ENCODE measurements around the gene UST. TPM values are rescaled to one million over a fixed set of nuclear protein-coding genes. Genes with fewer than 3 reads are reported as not detected.

Gene UST
- total and polyA plus RNA-seq, 2 donors (not counting 1 experiment from before 2014, with no cell fraction given), result 7.3 to 16.9 TPM

DNA sequence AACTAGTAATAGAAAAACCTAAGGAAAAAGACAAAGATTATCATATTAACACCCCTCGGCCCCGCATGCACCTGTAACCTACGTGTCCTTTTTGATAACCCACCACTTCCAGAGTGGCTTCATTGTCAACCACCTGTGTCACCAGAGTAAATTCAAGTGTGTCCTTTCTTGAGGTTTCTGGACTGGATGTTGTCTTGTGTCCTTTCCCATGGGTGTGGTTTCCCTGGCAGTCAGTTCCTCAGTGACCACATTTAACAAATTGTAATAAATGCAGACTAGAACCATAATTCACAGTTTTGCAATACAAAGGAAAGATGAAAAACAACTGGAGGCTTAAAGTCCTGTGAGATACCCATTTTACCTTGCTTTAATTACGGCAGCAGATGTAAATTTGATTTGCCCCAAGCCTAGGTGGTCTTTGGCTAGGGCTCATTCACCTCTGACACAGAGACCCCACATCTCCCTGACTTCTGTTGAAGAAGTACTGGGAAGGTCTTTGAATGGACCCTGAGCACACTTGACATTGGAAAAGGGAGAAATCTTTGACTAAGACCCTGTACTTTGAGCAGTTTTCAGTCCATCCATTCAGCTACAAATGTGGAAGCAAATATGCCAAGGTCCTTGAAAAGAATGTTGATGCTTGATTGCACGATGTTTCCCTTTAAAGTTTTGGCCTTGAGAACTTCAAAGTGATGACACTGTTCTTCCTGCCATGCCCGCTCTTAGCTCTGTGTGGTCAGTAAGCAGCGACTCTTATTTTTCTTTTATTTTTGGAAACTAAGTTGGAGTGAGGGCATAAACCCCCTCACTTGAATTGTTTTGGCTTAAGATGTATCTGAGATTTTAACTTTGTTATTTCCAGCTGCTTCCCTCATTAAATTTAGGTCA lies 232.4 kb downstream of the UST start:
- H3K4me3 Mint-ChIP-seq, result no peak overlapping the region
- no peaks in the 10 kb centered on the region for H3K27me3 ChIP-seq (replicated peaks in 1 of 4; ENCODE audit: control extremely low read depth in 1 of 4, control insufficient read depth in 3 of 4, insufficient read depth in 4 of 4, low read length in 3 of 4)
- POLR2A ChIA-PET, result no interaction called here

DNA sequence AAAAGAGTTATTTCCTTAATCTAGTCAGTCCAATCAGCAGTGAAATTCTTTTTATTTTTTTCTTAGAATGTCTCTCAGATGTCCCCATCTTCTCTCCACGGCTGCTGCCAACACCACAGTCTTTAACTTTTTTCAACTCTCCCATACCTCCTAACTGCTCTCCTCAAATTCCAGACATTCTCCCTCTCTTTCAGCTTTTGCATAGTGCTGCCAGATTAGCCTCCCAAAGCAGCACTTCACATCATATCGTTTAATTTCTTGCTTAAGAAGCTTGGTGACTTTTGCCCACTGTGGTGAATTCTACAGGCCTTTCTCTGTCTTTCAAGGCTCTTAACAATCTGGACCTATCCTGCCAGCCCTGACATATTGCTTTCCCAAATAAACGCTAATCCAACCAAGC lies 233.4 kb downstream of the UST start:
- Mint-ChIP-seq H3K27me3 (no peaks in the 10 kb centered on the region), H3K4me3 (no peak overlapping the region), H3K9me3 (ENCODE audit: insufficient read depth) (no peaks in the 10 kb centered on the region), H3K27ac (no peak overlapping the region), H3K4me1 (peaks cover 2% of the 10 kb centered on the region)
- ATAC-seq (ENCODE audit: low read depth), result no peak
- Histone ChIP-seq H3K9me3 (ENCODE audit: control extremely low read depth in 1 of 3, control insufficient read depth in 2 of 3, insufficient read depth in 1 of 3, low read length in 2 of 3) (no peaks in the 10 kb centered on the region), H3K9ac (ENCODE audit: low read length) (no peak overlapping the region), H3K4me2 (replicated peaks; ENCODE audit: low read depth, low read length, poor library complexity, severe bottlenecking) (no peak overlapping the region), H3K4me3 (ENCODE audit: control extremely low read depth in 1 of 5, extremely low read depth in 1 of 5, insufficient read depth in 1 of 5, low read depth in 2 of 5, low read length in 4 of 5) (no peak overlapping the region), H2AFZ (ENCODE audit: insufficient read depth, low read depth, low read length, poor library complexity, severe bottlenecking) (no peak overlapping the region), H3K27me3 (replicated peaks in 1 of 4; ENCODE audit: control extremely low read depth in 1 of 4, control insufficient read depth in 3 of 4, insufficient read depth in 4 of 4, low read length in 3 of 4) (no peaks in the 10 kb centered on the region), H3K79me2 (ENCODE audit: control insufficient read depth, insufficient read depth, low read length) (no peaks in the 10 kb centered on the region), H4K20me1 (ENCODE audit: control insufficient read depth, insufficient read depth, low read length, poor library complexity, severe bottlenecking) (no peaks in the 10 kb centered on the region), H3K27ac (ENCODE audit: low read length in 2 of 2) (no peak overlapping the region), H3K4me1 (ENCODE audit: control insufficient read depth in 2 of 2, insufficient read depth in 2 of 2, low read length in 2 of 2) (no peaks in the 10 kb centered on the region), H3K36me3 (replicated peaks in 1 of 2; ENCODE audit: control extremely low read depth in 1 of 2, control insufficient read depth in 1 of 2, extremely low read depth in 1 of 2, insufficient read depth in 2 of 2, low read length in 1 of 2) (peaks cover under 1 to 3% of the 10 kb centered on the region in 2 experiments)
- TF ChIP-seq, protein P1, sequence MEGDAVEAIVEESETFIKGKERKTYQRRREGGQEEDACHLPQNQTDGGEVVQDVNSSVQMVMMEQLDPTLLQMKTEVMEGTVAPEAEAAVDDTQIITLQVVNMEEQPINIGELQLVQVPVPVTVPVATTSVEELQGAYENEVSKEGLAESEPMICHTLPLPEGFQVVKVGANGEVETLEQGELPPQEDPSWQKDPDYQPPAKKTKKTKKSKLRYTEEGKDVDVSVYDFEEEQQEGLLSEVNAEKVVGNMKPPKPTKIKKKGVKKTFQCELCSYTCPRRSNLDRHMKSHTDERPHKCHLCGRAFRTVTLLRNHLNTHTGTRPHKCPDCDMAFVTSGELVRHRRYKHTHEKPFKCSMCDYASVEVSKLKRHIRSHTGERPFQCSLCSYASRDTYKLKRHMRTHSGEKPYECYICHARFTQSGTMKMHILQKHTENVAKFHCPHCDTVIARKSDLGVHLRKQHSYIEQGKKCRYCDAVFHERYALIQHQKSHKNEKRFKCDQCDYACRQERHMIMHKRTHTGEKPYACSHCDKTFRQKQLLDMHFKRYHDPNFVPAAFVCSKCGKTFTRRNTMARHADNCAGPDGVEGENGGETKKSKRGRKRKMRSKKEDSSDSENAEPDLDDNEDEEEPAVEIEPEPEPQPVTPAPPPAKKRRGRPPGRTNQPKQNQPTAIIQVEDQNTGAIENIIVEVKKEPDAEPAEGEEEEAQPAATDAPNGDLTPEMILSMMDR (IDR thresholded peaks at IDR 0.05), result no peak
- no peak for TF ChIP-seq EZH2 (IDR thresholded peaks at IDR 0.05; ENCODE audit: borderline replicate concordance, insufficient read depth, low read depth, low read length, poor library complexity, severe bottlenecking)
- CTCF ChIA-PET, result no interaction called here
- no peak for DNase-seq
- intact Hi-C loops (cut with micrococcal nuclease), result no loop called here
- 100% methylated on average over 3 of the region's 3 CpGs for WGBS (ENCODE audit: insufficient coverage)
- POLR2A ChIA-PET, result no interaction called here

More for the DNA sequence above, 232.4 kb downstream of the UST start:
- no peak for TF ChIP-seq EZH2 (IDR thresholded peaks at IDR 0.05; ENCODE audit: borderline replicate concordance, insufficient read depth, low read depth, low read length, poor library complexity, severe bottlenecking)
- TF ChIP-seq, protein P1 (IDR thresholded peaks at IDR 0.05), result no peak
- Histone ChIP-seq H3K9ac (ENCODE audit: low read length) (no peak overlapping the region), H3K27ac (ENCODE audit: low read length in 2 of 2) (no peak overlapping the region), H3K36me3 (replicated peaks in 1 of 2; ENCODE audit: control extremely low read depth in 1 of 2, control insufficient read depth in 1 of 2, extremely low read depth in 1 of 2, insufficient read depth in 2 of 2, low read length in 1 of 2) (peaks cover 2 to 3% of the 10 kb centered on the region in 2 experiments), H3K4me2 (replicated peaks; ENCODE audit: low read depth, low read length, poor library complexity, severe bottlenecking) (no peak overlapping the region), H2AFZ (ENCODE audit: insufficient read depth, low read depth, low read length, poor library complexity, severe bottlenecking) (no peak overlapping the region), H3K79me2 (ENCODE audit: control insufficient read depth, insufficient read depth, low read length) (no peaks in the 10 kb centered on the region), H3K4me1 (ENCODE audit: control insufficient read depth in 2 of 2, insufficient read depth in 2 of 2, low read length in 2 of 2) (no peaks in the 10 kb centered on the region), H3K4me3 (ENCODE audit: control extremely low read depth in 1 of 5, extremely low read depth in 1 of 5, insufficient read depth in 1 of 5, low read depth in 2 of 5, low read length in 4 of 5) (no peak overlapping the region), H3K9me3 (ENCODE audit: control extremely low read depth in 1 of 3, control insufficient read depth in 2 of 3, insufficient read depth in 1 of 3, low read length in 2 of 3) (no peaks in the 10 kb centered on the region), H4K20me1 (ENCODE audit: control insufficient read depth, insufficient read depth, low read length, poor library complexity, severe bottlenecking) (no peaks in the 10 kb centered on the region)
- ATAC-seq (ENCODE audit: low read depth) (no peak), DNase-seq (no peak)
- no peaks in the 10 kb centered on the region for H3K27me3 Mint-ChIP-seq
- intact Hi-C loops (cut with micrococcal nuclease), result no loop called here
- H3K27ac Mint-ChIP-seq, result no peak overlapping the region
- no peaks in the 10 kb centered on the region for H3K4me1 Mint-ChIP-seq
- CTCF ChIA-PET, result interaction anchor here (0.6 kb wide), 1 partner anchor 514 kb away, joined by 3 read pairs; no protein-coding TSS in a partner anchor
- 88% methylated on average over 2 of the region's 7 CpGs for WGBS (ENCODE audit: insufficient coverage)
- no peaks in the 10 kb centered on the region for H3K9me3 Mint-ChIP-seq (ENCODE audit: insufficient read depth)
